ENCODE data around the gene MCUR1. TPM values are rescaled to one million over a fixed set of nuclear protein-coding genes. Genes with fewer than 3 reads are reported as not detected.

Gene MCUR1
- total and polyA plus RNA-seq, 2 experiments from 2014 or later, result 13.8 to 51.6 TPM

DNA sequence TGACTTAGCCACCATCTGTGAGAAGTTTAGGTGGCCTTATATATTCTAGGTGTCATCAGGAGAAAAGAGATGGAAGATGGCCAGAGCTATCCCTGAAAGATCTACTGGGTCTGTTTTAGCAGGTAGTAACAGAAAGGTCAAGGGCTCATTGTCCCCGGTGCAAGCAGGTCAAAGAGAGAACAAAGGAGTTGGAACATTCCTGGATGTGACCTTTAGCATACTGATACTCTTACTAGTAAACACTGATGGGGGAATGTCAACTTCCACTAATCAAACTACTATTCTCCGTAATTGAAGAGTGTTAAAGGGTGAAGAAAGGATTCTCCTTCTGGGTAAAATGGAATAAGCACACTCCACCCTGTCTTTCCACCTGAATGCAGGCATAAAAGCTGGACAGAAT lies 4.0 kb upstream of the MCUR1 start:
- peaks cover 8% of the 10 kb centered on the region for H3K4me1 ChIP-seq (ENCODE audit: low read depth)
- no peak overlapping the region for H3K27ac ChIP-seq

DNA sequence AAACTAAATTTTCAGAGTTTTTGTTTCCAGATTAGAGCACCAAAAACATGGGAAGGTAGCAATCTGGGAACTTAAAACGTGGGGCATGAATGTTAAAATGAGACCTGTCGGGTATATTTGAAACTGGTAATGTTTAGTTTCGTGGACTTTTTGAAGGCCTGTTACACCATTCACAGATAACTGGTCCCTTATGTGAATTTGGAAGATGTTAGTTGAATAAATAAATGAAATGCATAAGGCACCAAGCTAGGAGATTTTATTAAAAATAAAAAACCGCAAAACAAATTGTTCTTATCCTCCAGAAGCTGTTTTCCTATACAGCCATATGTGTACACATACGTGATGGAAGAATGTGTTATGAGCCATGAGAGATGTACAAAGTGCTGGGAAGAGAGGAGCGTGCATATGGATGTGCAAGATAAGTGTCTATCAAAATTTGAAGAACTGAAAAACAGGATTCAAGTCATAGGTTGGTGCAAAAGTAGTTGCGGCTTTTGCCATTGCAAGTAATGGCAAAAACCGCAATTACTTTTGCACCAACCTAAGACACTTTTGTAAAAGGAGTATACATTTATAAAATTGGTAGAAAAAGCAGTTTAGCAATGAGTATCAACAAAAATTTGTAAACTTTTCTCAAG lies 700 bp upstream of the MCUR1 start:
- Histone ChIP-seq H3K4me3 (peak overlapping the region; percentile 81), H3K9me3 (ENCODE audit: low read depth) (no peaks in the 10 kb centered on the region), H3K27ac (peak overlapping the region; percentile 98), H3K4me1 (ENCODE audit: low read depth) (peaks cover 38% of the 10 kb centered on the region), H3K36me3 (no peaks in the 10 kb centered on the region), H3K27me3 (no peaks in the 10 kb centered on the region)
- peak; percentile 9 to 12 for DNase-seq (ENCODE audit: low read depth in 1 of 2, low spot score in 1 of 2)
- TF ChIP-seq, protein P1, sequence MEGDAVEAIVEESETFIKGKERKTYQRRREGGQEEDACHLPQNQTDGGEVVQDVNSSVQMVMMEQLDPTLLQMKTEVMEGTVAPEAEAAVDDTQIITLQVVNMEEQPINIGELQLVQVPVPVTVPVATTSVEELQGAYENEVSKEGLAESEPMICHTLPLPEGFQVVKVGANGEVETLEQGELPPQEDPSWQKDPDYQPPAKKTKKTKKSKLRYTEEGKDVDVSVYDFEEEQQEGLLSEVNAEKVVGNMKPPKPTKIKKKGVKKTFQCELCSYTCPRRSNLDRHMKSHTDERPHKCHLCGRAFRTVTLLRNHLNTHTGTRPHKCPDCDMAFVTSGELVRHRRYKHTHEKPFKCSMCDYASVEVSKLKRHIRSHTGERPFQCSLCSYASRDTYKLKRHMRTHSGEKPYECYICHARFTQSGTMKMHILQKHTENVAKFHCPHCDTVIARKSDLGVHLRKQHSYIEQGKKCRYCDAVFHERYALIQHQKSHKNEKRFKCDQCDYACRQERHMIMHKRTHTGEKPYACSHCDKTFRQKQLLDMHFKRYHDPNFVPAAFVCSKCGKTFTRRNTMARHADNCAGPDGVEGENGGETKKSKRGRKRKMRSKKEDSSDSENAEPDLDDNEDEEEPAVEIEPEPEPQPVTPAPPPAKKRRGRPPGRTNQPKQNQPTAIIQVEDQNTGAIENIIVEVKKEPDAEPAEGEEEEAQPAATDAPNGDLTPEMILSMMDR (IDR thresholded peaks at IDR 0.05; ENCODE audit: low read depth, low read length), result no peak

More for the DNA sequence above, 4.0 kb upstream of the MCUR1 start:
- H3K4me3 ChIP-seq, result no peak overlapping the region
- DNase-seq (ENCODE audit: low read depth in 1 of 2, low spot score in 1 of 2), result no peak
- H3K27me3 ChIP-seq, result no peaks in the 10 kb centered on the region
- no peaks in the 10 kb centered on the region for H3K9me3 ChIP-seq (ENCODE audit: low read depth)
- TF ChIP-seq, protein P1 (IDR thresholded peaks at IDR 0.05; ENCODE audit: low read depth, low read length), result no peak
- H3K36me3 ChIP-seq, result no peaks in the 10 kb centered on the region

DNA sequence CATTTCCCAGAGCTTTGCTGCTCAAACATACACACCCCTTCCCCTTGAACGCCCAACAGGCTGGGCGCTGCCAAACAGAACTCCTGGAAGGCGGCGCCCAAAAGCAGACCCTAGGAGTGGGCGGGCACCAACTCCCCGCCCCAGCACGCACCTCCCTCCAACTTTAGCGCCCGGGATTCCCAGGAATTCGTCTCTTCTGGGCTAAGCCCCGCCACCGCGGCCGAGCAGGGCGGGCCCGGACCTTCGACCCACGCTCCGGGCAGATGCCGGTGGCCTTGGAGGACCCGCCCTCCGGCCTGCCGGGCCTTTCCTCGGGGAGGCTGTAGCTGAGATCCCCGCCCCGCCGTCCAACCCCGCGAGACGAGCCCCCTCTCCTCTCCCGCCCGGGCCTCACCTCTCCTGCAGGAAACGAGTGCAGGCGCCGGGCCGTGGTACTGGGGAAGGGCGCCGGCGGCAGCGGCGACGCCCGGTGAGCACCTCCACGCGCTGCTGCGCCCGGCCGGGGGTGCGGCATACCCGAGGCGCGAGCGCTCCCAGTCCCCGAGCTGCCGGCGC lies 659 bp downstream of the MCUR1 start:
- H3K4me1 ChIP-seq (ENCODE audit: low read depth), result peaks cover 38% of the 10 kb centered on the region
- H3K27ac ChIP-seq, result peak overlapping the region; percentile 98

GRCh38 chr6:13813026-13813425 lies 1.3 kb downstream of the MCUR1 start:
- H3K4me3 ChIP-seq, result peak overlapping the region; percentile 81
- no peaks in the 10 kb centered on the region for H3K9me3 ChIP-seq (ENCODE audit: low read depth)
- H3K36me3 ChIP-seq, result no peaks in the 10 kb centered on the region
- TF ChIP-seq, protein P1 (IDR thresholded peaks at IDR 0.05; ENCODE audit: low read depth, low read length), result no peak
- DNase-seq (ENCODE audit: low read depth in 1 of 2, low spot score in 1 of 2), result no peak
- H3K27ac ChIP-seq, result peak overlapping the region; percentile 98
- H3K27me3 ChIP-seq, result no peaks in the 10 kb centered on the region
- peaks cover 38% of the 10 kb centered on the region for H3K4me1 ChIP-seq (ENCODE audit: low read depth)

More for the DNA sequence above, 659 bp downstream of the MCUR1 start:
- H3K36me3 ChIP-seq, result no peaks in the 10 kb centered on the region
- no peaks in the 10 kb centered on the region for H3K9me3 ChIP-seq (ENCODE audit: low read depth)
- H3K4me3 ChIP-seq, result peak overlapping the region; percentile 81
- DNase-seq (ENCODE audit: low read depth in 1 of 2, low spot score in 1 of 2), result peak; percentile 69 to 94
- H3K27me3 ChIP-seq, result no peaks in the 10 kb centered on the region
- TF ChIP-seq, protein P1 (IDR thresholded peaks at IDR 0.05; ENCODE audit: low read depth, low read length), result no peak

- no peak overlapping the region for H3K4me3 ChIP-seq
- TF ChIP-seq, protein P1 (IDR thresholded peaks at IDR 0.05; ENCODE audit: low read depth, low read length), result no peak
- H3K27ac ChIP-seq, result no peak overlapping the region
These were observed 2.1 kb downstream of the MCUR1 start for GRCh38 chr6:13812359-13812642.

More at GRCh38 chr6:13812359-13812642, 2.1 kb downstream of the MCUR1 start:
- Histone ChIP-seq H3K36me3 (no peaks in the 10 kb centered on the region), H3K4me1 (ENCODE audit: low read depth) (peaks cover 38% of the 10 kb centered on the region), H3K9me3 (ENCODE audit: low read depth) (no peaks in the 10 kb centered on the region), H3K27me3 (no peaks in the 10 kb centered on the region)
- DNase-seq (ENCODE audit: low read depth in 1 of 2, low spot score in 1 of 2), result no peak
